Activated T-cell treated with anti-CD3 and anti-CD28 coated beads, Interleukin-2, amount 50 U/mL, for 24 hours (primary cell): Measurements from ENCODE around the gene RGS19.

Experiments used
- DNase-seq: peaks from one replicate; pipeline ENCODE4 v3.0.0-alpha.2; 2020
- H3K27ac Mint-ChIP-seq: 2 replicates; pipeline ENCODE4 v1.8.0; 2020; ENCODE audit warnings: mild to moderate bottlenecking, mixed read lengths
- H3K27me3 Mint-ChIP-seq: 2 replicates; pipeline ENCODE4 v1.8.0; 2020; ENCODE audit warnings: mixed read lengths
- H3K36me3 Mint-ChIP-seq: 2 replicates; pipeline ENCODE4 v1.8.0; 2020; ENCODE audit warnings: low read depth, mixed read lengths
- H3K4me1 Mint-ChIP-seq: 2 replicates; pipeline ENCODE4 v1.8.0; 2020; ENCODE audit warnings: low read depth, mixed read lengths
- H3K4me3 Mint-ChIP-seq: 2 replicates; pipeline ENCODE4 v1.8.0; 2020; ENCODE audit warnings: mild to moderate bottlenecking, moderate library complexity, mixed read lengths
- H3K9me3 Mint-ChIP-seq: 2 replicates; pipeline ENCODE4 v1.8.0; 2020; ENCODE audit warnings: mixed read lengths

RGS19 gene

GRCh38 chr20:64057628-64058498 is 21.5 kb downstream of the RGS19 start:
- H3K27ac Mint-ChIP-seq, result peak overlapping the region; percentile 55
- peak; percentile 88 for DNase-seq
- peaks cover 25% of the 10 kb centered on the region for H3K4me1 Mint-ChIP-seq
- H3K36me3 Mint-ChIP-seq, result no peaks in the 10 kb centered on the region
- H3K4me3 Mint-ChIP-seq, result peak overlapping the region; percentile 47
- H3K9me3 Mint-ChIP-seq, result no peaks in the 10 kb centered on the region
- H3K27me3 Mint-ChIP-seq, result peaks cover 14% of the 10 kb centered on the region

- no peaks in the 10 kb centered on the region for H3K9me3 Mint-ChIP-seq
- DNase-seq, result no peak
- peak overlapping the region; percentile 47 for H3K4me3 Mint-ChIP-seq
- H3K36me3 Mint-ChIP-seq, result no peaks in the 10 kb centered on the region
- peak overlapping the region; percentile 50 for H3K27ac Mint-ChIP-seq
- peaks cover 20% of the 10 kb centered on the region for H3K4me1 Mint-ChIP-seq
- peaks cover 18% of the 10 kb centered on the region for H3K27me3 Mint-ChIP-seq
Measured at GRCh38 chr20:64056889-64057627, 22.3 kb downstream of the RGS19 start.

DNA sequence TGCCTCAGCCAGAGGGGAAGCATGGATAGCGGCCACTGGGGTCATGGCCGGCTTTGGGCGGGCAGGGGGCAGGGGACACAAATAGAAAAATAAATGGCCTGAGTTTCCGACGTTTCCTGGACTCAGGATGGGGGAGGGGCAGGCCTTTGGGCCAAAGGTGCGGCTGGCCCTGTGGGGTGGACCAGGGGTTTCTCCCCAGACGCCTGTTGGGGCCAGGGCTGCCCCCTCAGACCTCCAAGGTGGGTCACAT is 22.8 kb downstream of the RGS19 start:
- peaks cover 17% of the 10 kb centered on the region for H3K4me1 Mint-ChIP-seq

DNA sequence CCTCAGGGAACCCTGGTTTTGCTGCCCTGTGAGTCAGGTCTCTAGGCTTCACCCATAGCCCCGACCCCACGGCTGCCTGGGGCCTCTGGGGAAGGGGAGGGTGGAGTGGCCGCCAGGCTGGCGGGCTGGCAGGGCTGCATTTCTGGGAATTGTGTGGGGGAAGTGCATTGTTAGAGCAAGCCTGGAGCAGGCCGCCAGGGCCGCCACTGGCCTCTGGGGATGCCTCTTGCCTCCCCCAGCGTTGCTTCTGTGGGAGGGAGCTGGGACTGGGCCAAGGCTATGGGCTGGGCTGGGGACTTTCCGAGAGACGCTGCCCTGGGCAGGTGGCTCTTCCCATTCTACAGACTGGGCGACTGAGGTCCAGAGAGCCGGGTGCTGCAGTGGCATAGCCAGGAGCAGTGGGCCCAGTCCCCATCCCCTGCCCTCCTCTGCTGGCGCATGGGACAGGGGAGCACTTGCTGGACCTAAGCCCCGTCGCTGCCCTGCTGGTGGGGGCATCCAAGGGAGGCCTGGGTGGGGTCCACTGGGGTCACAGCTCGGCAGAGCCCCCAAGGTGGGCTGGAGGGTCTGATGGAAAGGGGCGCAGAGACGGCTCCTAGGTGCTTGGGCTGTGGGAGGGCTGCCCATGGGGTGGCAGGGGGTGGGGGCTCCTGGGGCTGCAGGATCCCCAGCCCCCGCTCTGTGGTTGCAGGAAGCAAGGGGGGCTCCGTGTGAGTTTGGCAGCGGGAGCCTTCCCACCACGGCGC is 23.3 kb downstream of the RGS19 start:
- H3K27ac Mint-ChIP-seq, result no peak overlapping the region
- DNase-seq, result no peak
- no peaks in the 10 kb centered on the region for H3K9me3 Mint-ChIP-seq
- peaks cover 17% of the 10 kb centered on the region for H3K4me1 Mint-ChIP-seq
- H3K36me3 Mint-ChIP-seq, result no peaks in the 10 kb centered on the region
- no peak overlapping the region for H3K4me3 Mint-ChIP-seq
- peaks cover 27% of the 10 kb centered on the region for H3K27me3 Mint-ChIP-seq

More for the DNA sequence above, 22.8 kb downstream of the RGS19 start:
- DNase-seq, result no peak
- H3K27me3 Mint-ChIP-seq, result peaks cover 23% of the 10 kb centered on the region
- H3K9me3 Mint-ChIP-seq, result no peaks in the 10 kb centered on the region
- H3K4me3 Mint-ChIP-seq, result no peak overlapping the region
- no peak overlapping the region for H3K27ac Mint-ChIP-seq
- H3K36me3 Mint-ChIP-seq, result no peaks in the 10 kb centered on the region

DNA sequence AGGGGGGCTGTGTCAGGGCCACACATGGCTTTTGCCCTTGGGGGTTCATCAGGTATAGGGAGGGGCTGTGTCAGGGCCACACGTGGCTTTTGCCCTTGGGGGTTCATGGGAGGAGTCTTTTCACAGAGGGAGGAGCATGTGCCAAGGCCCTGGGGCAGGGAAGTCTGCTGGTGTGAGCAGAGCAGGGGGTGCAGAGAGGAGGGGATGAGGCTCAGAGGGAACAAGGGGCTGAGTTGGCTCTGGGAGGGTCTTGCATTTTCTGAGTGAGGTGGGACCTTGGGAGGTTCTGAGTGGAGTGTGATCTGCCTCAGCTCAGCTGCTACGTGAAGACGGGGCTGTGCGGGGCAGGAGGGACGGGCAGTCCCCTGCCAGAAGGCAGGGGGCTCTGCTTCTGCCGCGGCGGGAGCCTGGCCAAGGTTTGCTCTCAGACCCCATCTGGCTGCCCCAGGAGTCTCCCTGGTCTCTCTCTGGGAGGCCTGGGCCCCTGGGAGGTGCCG is 23.9 kb downstream of the RGS19 start:
- no peaks in the 10 kb centered on the region for H3K9me3 Mint-ChIP-seq
- H3K27me3 Mint-ChIP-seq, result peaks cover 33% of the 10 kb centered on the region
- no peaks in the 10 kb centered on the region for H3K36me3 Mint-ChIP-seq
- H3K27ac Mint-ChIP-seq, result no peak overlapping the region
- peaks cover 17% of the 10 kb centered on the region for H3K4me1 Mint-ChIP-seq
- no peak overlapping the region for H3K4me3 Mint-ChIP-seq
- no peak for DNase-seq

- no peak for DNase-seq
- no peaks in the 10 kb centered on the region for H3K9me3 Mint-ChIP-seq
- no peaks in the 10 kb centered on the region for H3K36me3 Mint-ChIP-seq
- no peak overlapping the region for H3K4me3 Mint-ChIP-seq
- peaks cover 16% of the 10 kb centered on the region for H3K4me1 Mint-ChIP-seq
- peaks cover 40% of the 10 kb centered on the region for H3K27me3 Mint-ChIP-seq
- no peak overlapping the region for H3K27ac Mint-ChIP-seq
Measured at GRCh38 chr20:64053841-64054661, 25.3 kb downstream of the RGS19 start.

GRCh38 chr20:64052987-64053840 is 26.1 kb downstream of the RGS19 start:
- Mint-ChIP-seq H3K4me3 (no peak overlapping the region), H3K4me1 (peaks cover 12% of the 10 kb centered on the region), H3K27me3 (peaks cover 42% of the 10 kb centered on the region), H3K27ac (no peak overlapping the region), H3K36me3 (no peaks in the 10 kb centered on the region), H3K9me3 (no peaks in the 10 kb centered on the region)
- no peak for DNase-seq

DNA sequence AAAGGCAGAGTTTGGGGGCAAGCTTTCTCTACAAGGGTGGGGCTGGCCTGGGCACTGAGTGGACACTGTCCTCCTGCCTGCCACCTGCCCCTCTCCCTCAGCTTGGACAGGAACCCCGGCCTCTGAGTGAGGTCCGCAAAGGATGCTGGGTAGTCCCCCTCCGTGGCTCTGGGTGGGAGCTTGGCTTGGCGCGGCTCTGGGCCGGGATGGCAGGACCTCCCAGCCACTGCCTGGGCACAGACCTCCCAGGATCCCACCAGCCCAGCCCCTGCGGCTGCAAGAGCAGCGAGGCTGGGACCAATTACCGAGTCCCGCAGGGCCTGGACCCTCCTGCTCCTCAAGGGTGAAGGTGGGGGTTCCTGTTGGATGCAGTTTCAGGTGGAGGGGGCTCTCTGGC is 27.0 kb downstream of the RGS19 start:
- H3K4me1 Mint-ChIP-seq, result peaks cover 6% of the 10 kb centered on the region
- H3K4me3 Mint-ChIP-seq, result no peak overlapping the region
- no peaks in the 10 kb centered on the region for H3K36me3 Mint-ChIP-seq
- H3K27me3 Mint-ChIP-seq, result peaks cover 50% of the 10 kb centered on the region
- H3K27ac Mint-ChIP-seq, result no peak overlapping the region
- H3K9me3 Mint-ChIP-seq, result no peaks in the 10 kb centered on the region
- DNase-seq, result no peak

DNA sequence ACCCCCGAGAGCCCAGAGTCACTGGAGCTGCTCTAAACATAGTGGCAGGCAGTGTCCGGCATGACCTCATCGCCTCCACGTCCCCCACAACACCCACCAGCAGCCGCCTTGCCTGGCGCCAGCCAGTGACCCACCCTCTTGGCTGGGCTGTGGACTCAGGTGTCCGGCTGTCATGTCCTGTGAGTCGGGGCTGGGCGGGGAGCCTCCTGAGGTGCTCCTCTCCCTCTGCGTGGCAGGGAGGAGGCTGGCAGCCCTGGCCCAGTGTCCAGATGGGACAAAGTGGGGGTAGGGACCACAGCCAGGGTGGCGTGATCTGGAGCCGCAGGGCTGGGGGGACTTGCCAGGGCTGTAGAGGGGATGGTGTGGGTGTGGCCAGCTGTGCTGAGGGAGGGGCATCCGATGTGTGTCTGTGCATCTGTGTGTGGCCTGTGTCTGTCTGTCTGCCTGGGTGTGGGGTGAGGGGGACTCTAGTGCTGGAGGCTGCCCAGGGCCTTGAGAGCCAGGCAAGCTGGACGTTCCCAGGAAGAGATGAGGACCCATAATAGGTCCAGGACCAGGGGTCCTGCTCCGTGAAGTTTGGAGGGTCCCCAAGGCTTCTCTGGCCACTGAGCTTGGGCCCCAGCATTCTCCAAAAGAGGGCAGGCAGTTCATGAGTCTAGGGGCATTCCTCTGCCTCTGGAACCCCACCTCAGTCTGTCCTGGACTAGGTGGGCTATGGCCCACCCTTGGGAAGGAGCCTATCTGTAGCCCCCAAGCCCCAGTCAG is 27.6 kb downstream of the RGS19 start:
- no peak for DNase-seq
- peaks cover 3% of the 10 kb centered on the region for H3K4me1 Mint-ChIP-seq
- H3K4me3 Mint-ChIP-seq, result no peak overlapping the region
- H3K9me3 Mint-ChIP-seq, result no peaks in the 10 kb centered on the region
- no peak overlapping the region for H3K27ac Mint-ChIP-seq
- H3K36me3 Mint-ChIP-seq, result no peaks in the 10 kb centered on the region
- H3K27me3 Mint-ChIP-seq, result peaks cover 56% of the 10 kb centered on the region

DNA sequence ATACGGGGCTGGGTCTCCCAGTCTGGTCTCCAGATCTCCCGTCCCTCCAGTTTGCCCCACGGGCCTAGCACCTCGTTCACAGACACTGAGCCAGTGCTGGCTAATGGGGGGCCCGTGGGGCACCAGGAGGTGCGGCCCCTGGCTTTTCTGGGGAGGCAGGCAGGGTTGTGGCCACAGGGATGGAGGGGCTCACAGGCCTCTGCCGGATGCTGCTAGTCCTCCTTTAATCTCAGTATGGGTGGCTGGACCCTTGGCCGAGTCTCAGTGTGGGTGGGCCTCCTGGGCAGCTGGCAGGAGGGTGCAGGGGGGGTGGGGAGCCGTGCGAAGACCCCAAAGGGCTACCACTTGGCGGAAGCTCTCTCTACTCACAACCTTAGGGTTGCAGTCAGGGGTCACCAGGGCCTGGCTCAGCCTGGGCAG is 28.3 kb downstream of the RGS19 start:
- peaks cover 63% of the 10 kb centered on the region for H3K27me3 Mint-ChIP-seq

GRCh38 chr20:64050261-64051032 is 28.9 kb downstream of the RGS19 start:
- Mint-ChIP-seq H3K27me3 (peaks cover 68% of the 10 kb centered on the region), H3K9me3 (no peaks in the 10 kb centered on the region), H3K27ac (no peak overlapping the region), H3K36me3 (no peaks in the 10 kb centered on the region), H3K4me1 (peaks cover 7% of the 10 kb centered on the region), H3K4me3 (no peak overlapping the region)
- DNase-seq, result no peak

More for the DNA sequence above, 28.3 kb downstream of the RGS19 start:
- Mint-ChIP-seq H3K4me1 (peaks cover 5% of the 10 kb centered on the region), H3K9me3 (no peaks in the 10 kb centered on the region), H3K36me3 (no peaks in the 10 kb centered on the region), H3K27ac (no peak overlapping the region), H3K4me3 (no peak overlapping the region)
- no peak for DNase-seq

DNA sequence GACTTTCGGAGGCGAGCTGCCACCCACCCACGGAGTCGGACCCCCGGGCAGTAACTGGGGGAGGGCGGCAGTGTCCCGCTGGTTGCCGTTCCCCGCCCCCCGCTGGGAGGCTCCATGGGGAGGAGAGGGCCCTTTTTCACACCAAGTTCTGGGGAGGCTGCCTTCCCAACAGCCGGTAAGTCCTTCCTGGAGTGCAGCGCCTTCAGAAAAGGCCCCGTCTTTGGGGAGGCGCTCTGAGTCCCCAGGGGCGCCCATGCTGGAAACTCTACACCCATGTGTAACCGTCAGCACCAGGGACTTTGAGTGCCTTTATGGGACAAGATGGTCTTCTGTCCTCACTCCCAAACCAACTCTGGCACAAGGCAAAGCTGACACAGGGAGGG is 29.4 kb downstream of the RGS19 start:
- no peaks in the 10 kb centered on the region for H3K36me3 Mint-ChIP-seq
- H3K27me3 Mint-ChIP-seq, result peaks cover 66% of the 10 kb centered on the region
- no peak overlapping the region for H3K27ac Mint-ChIP-seq
- peaks cover 7% of the 10 kb centered on the region for H3K4me1 Mint-ChIP-seq
- H3K9me3 Mint-ChIP-seq, result no peaks in the 10 kb centered on the region
- H3K4me3 Mint-ChIP-seq, result peak overlapping the region; percentile 25
- DNase-seq, result no peak
